Activated CD8-positive, alpha-beta memory T cell treated with anti-CD3 and anti-CD28 coated beads, Interleukin-2, amount 50 U/mL, for 24 hours (primary cell): ENCODE results near the gene NTSR1.

Experiments used
- DNase-seq: peaks from one replicate; pipeline ENCODE4 v3.0.0-alpha.2; 2020; ENCODE audit errors: extremely low read depth

Gene NTSR1

DNA sequence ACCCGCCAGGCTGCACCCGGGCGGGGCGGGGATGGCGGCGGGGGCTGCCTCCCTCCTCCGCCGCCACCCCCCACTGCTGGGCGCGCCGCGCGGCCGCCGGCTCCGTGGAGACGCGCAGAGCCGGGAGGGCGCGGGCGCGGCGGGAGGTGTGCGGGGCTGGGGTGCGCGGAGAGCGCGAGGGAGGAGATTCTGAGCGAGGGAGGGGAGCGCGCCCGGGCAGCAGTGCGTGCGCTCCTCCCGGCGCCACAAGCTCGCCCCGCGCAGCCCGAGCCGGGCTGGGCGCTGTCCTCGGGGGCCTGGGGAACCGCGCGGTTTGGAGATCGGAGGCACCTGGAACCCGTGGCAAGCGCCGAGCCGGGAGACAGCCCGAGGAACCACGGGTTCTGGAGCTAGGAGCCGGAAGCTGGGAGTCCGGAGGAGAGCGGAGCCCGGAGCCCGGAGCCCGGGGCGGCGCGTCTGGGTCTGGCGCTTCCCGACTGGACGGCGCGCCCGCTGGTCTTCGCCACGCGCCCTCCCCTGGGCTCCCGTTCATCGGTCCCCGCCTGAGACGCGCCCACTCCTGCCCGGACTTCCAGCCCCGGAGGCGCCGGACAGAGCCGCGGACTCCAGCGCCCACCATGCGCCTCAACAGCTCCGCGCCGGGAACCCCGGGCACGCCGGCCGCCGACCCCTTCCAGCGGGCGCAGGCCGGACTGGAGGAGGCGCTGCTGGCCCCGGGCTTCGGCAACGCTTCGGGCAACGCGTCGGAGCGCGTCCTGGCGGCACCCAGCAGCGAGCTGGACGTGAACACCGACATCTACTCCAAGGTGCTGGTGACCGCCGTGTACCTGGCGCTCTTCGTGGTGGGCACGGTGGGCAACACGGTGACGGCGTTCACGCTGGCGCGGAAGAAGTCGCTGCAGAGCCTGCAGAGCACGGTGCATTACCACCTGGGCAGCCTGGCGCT lies at the start of gene NTSR1:
Gene NTSR1 (plus strand): TSS at position 246 of the 946 bp plus-strand sequence. CDS start 372 bp downstream, at position 618.
- no peak for DNase-seq

DNA sequence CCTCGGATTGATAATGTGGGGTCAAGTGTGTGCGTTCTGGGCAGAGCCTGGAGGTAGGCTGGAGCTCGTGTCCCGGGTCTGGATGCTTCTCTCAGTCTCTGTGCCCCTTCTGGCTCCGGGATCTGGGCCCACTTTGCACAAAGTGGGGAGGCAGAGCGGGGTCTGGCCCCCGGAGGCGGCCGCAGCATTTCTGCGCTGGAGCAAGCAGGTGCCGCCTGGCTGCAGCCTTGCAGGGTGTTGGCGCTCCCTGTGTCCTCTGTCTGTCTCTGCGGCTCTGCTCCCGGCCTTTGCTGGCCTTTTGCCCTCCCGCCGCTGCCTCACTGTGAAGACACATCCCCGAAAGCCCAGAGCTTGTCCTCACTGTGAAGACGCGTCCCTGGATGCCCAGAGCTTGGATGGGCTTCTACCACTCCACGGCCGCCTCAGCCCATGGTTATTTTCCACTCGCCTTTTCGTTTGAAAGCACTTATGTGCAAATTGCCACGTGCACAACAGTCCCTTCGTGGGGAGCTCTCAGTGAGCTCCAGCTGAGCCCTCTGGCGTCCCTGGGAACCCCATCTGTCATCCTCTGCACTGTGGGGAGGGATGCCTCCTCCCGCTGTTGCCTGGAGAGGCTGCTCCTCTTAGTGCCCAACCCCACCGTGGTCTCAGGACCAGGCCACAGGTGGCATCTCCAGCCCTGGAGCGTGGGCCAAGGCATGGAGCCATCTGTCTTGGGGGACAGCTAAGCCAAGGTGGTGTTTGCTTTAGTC lies 49.0 kb upstream of the NTSR1 start:
- DNase-seq, result no peak

DNA sequence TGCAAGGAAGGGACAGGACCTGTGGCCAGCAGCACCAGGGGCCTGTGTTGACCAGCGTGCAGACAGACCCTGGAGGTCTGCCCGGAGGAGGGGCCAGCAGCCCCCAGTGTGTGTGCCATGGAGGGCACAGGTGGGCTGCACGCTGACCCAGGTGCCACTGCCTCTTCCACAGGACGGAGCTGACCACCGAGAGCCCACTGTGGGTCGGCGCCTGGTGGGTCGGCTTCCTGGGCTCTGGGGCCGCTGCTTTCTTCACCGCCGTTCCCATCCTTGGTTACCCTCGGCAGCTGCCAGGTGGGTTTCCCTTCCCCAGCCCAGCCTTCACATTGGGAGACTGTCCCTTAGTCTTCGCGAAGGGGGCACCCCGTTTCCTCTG lies 48.4 kb upstream of the NTSR1 start:
- DNase-seq, result no peak

DNA sequence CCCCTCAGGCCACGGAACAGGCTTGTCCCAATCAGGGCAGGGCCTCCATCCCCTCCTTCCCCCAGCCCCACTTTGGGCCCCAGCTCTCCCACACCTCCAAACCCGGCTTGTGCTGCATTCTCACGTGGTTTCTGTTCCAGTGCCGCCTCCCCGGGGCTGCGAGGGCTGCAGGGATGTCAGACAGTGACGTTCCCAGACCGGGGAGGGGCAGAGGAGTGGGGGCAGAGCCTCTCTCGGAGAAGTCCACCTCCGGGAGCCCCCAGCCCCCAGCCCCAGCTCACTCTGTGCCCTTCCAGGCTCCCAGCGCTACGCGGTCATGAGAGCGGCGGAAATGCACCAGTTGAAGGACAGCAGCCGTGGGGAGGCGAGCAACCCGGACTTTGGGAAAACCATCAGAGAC lies 47.9 kb upstream of the NTSR1 start:
- DNase-seq, result no peak

DNA sequence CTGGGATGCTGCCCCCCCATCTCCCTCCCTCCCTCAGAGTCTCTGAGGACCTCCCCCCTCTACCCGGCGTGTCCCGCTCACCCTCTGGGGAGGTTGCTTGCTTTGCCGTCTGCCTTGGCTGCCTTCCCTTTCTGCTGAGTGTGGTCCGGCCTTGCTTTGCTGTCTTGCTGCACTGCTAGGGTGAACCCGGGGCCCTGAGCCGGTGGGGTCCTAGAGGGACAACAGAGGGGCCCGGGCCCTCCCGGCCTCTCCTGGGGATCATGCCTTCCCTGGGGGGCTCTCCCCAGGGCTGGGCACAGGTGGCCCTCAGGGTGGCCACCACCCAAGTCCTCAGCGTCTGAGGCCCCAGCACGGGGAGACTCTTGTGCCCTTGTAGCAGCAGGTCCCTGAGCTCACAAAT lies 47.0 kb upstream of the NTSR1 start:
- DNase-seq, result no peak

DNA sequence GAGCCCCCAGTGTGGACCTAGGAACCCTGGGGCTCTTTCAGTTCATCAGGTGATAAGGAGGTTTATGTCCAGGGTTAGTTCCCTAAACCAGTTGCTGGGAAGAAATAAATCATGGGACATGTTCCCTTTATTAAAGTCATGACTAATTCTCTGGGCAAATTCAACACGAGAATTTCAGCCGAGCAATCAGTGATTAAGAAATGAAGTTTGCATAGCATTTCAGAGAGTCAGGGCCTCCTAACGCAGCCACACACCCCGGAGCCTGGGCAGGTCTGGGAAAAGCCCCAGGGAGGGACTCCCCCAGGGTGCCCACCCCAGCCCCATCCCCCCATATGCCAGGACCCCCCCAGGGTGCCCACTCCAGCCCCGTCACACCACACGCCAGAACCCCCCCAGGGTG lies 46.2 kb upstream of the NTSR1 start:
- DNase-seq, result no peak

DNA sequence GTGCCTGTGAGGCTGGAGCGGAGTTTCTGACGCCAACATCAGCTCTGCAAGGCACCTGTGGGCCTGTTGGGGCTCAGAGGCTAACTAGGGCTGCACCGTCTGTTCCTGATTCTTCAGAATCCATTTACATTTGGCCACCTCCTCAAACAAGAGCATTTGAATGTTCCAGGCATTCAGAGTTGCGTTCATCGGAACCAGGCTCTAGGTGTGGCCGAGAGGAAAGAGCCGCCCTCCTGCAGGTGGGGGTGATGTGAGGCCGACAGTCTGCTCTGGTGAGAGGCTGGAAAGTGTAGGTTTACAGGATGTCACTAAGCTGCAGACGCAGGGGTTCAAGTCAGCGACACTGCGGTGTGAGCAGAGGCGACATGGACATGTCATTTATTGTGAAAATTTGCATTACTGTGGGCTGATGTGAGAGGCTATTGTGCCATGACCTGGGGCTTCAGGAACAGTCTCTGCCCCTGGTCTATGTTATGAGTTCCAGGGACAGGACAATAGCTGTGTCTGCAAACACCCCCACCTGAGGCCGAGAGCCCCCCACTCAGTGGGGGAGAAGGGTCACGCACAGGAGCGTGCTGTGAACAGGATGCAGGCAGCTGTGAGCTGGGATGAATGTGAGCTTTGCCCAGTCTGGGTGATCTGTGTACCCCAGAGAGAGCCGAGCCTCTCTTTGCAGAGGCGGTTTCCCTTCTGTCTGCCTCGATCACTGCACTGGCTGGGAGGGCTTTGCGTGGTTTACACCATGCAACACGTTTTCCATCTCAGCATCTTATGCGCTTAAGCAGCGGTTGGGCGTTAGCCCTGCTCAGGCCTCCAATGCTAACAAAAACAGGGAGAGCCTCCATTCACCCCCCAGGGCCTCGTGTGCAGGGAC lies 45.3 kb upstream of the NTSR1 start:
- no peak for DNase-seq

DNA sequence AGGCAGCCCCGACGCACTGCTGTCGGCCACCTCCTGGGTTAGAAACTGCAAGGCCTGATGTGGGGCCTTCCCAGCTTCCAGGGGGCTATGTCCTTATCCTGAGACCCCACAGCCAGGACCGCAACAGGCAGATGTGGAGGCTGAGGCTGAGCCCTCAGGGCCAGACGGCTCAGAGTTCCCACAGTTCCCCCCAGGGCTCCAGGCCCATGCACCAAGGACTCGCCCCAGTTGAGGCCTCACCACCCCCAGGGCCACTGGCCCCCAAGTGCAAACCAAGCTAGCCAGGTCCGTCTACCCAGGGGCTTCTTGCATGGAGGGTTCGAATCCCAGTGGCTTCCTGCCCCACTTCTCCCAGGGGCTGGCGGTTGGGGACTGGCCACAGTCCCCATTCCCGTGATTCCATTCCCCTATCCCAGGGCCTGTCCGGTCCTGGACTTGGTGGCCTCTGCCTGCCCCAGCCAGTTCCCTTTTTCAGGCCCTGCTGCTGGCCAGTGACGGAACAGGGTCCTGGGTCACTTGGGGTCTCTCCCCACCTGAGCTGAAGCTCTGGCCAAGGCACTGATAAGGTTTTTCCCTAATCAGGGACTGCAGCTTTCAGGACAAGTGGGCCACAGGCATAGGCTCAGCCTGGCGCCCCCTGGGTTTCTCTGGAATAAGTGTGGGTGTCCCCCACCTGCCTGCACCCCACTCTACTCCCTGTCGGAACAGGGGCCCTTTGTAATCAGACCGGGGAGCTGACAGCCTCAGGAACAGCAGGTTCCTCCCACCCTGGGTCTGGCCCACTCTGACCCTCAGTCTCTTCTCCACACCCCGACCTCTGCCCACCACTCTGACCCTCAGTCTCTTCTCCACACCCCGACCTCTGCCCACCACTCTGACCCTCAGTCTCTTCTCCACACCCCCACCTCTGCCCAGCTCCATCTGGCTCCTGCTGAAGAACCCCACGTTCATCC lies 44.3 kb upstream of the NTSR1 start:
- no peak for DNase-seq

DNA sequence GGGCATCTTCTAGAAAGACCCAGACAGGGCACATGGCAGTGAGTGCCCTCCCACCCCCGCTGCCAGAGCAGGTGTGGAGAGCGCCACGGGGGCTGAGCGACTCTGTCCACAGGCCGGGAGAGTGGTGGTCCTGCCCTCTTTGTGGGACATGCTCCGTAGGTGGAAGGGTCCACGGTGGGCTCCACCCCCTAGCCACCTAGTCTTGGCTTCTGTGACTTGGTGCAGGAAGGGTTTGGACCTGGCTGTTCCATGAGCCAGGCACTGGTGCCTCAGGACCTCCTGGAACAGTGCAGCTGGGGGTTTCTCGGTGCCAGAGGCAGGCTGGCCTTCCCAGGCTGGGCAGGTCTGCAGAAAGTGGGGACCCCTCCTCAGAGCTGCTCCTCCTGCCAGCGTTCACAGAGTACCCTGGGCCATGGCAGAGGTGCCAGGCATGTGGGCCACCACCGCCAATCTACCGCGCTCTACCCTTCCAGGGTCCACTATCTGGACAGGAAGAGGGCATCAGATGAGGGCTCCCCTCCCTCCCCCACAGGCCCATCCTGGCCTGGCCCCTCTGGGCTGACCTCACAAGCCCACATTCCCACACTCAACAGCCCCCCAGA lies 43.4 kb upstream of the NTSR1 start:
- no peak for DNase-seq

DNA sequence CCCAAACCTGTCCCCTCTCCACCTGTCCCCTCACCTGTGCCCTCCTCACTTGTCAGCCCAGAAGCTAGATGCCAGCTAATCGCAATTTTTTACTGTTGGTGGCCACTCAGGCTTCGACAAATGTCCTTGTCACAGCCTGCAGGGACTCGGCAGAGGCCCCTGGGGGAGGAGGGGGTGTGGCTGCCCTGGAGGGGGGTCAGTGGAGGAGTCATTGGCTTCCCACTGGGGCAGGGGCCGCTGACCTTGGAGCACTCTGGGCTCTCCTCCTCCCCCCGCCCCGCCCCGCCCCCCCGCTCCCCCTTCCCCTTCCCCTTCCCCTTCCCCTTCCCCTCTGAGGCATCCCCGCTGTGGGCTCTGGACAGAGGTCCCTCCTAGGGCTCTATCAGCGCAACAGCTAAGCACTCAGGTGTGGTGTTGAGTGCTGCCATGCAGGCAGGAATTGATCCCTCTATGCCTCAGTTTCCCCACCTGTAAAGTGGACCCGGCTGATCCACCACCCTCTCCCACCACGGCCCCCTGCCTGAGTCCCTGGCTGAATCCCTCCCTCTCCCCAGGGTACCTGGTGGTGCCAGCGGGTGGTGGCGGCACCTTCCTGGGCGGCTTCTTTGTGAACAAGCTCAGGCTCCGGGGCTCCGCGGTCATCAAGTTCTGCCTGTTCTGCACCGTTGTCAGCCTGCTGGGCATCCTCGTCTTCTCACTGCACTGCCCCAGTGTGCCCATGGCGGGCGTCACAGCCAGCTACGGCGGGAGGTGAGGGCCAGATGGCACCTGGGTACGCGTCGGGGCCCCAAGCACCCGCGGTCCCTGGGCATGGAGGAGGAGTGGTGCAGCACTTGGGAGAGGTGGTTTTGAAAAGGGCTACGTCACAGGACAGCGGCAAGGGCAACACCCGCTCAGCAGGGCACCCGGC lies 42.6 kb upstream of the NTSR1 start:
- no peak for DNase-seq

DNA sequence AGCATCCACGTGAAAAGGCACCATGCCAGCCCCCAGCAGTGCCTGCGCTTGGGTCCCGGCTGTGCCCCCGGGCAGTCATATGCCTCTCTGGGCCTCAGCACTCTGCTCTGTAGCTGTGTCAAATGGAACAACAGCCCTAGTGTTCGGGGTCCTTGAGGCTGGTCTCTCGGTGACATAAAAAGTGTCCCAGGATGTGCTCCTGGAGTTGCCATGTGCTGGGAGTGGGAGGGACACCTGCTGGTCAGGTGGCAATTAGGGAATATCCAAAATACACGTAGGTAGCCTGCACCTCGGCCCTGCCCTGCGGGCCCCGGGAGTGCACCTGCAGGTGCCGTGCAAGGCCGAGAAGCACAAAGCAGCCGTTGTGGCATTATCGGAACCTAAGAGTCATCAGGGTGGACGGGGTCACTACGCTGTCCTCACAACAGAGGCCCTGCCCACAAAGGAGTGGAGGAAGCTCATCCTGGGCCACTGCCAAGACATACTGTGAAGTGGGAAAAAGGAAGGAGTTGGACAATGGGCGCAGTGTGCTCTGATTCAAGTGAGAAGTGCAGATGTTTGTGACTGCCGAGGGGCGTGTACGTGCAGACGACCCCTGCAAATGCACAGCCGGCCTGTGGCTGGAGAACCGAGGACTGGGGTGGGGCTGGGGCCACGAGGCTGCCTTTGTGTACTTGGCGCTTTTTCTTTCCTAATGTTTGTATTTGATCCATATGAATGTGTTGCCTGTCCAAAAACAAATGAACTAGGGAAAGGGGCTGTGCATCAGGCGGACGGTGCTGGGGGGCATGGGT lies 41.7 kb upstream of the NTSR1 start:
- no peak for DNase-seq

DNA sequence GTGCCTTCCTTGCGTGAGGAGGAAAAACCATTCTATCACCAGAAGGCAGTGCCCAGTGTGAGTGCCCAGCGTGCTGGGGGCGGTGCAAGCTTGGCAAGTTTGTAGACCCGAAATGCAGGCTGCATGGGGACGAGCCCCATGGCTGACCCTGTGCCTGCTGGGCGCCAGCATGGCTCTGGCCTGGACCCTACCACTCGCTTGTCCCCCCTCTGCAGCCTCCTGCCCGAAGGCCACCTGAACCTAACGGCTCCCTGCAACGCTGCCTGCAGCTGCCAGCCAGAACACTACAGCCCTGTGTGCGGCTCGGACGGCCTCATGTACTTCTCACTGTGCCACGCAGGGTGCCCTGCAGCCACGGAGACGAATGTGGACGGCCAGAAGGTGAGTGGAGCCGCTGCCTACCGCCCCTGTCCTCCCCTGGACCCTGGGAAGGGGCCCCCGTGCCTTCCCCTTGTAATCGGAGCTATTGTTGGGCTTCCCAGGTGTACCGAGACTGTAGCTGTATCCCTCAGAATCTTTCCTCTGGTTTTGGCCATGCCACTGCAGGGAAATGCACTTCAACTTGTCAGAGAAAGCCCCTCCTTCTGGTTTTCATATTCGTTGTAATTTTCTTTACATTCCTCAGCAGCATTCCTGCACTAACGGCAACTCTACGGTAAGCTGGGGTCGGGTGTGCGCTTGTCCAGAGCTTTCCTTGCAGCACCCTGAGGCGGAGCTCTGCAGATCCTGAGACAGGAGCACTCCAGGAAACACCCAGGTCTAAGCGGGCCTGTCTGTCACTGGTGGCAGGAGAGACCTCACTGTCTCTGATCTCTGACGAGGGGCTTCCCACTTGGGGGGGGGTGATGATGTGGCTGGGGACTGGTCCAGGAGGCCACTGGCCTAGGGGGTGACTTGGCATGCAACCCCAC lies 40.9 kb upstream of the NTSR1 start:
- DNase-seq, result no peak

DNA sequence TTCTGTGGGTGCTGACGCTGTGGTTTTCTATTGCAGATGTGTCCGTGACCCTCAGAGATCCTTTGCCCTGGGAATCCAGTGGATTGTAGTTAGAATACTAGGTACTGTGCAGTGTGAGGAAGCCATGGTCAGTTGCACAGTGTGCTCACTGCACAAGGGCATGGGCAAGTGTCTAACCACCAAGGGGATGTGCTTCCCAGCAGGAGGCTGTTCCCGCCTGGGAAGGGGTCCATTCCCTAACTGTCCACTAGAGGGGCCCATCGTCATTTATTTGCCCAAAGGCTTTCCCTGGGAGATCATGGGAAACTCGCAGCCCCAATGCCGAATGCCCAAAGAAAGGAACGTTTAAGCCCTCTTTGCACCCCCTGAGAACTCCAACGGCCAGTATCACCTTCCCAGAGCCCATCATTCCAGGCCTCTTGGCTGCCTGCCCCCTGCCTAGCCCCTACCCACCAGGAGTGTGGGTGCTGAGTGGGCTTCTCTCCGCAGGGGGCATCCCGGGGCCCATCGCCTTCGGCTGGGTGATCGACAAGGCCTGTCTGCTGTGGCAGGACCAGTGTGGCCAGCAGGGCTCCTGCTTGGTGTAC lies 40.1 kb upstream of the NTSR1 start:
- DNase-seq, result no peak

DNA sequence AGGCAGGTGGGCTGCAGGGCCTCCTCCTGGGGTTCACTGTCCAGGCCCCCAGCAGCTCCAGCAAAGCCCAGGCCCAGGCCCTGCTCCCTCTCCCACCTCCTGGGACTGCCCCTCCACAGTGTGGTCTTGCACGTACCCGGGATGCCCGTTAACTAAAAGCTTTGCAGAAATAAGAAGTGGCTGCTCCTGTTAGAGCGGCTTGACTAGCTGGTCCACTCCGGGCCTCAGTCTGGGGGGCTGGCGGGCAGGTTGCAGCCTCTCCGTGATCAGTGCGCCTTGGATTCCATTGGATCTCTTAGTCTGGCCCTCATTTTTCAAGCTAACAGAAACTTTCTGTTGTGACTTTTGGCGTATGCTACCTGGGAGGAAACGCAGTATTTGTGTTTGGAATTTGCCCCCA lies 39.4 kb upstream of the NTSR1 start:
- no peak for DNase-seq

DNA sequence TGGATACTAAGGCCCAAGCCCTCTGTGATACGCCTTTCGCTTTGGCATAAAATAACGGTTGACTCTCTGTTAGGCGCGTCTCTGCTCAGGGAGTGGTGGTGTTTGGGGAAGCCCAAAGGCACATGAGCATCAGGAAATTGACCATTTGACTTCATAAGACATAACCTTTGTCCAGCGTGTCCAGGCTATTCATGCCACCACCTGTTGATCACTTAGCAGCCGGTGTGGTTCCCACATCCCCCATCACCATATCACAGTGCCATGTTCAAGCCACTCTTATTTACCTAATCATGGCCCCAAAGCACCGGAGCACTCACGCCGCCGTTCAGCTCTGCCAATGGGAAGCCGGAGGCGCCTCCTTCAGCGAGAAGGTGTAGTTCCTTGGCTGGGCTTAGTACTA lies 38.5 kb upstream of the NTSR1 start:
- DNase-seq, result no peak

DNA sequence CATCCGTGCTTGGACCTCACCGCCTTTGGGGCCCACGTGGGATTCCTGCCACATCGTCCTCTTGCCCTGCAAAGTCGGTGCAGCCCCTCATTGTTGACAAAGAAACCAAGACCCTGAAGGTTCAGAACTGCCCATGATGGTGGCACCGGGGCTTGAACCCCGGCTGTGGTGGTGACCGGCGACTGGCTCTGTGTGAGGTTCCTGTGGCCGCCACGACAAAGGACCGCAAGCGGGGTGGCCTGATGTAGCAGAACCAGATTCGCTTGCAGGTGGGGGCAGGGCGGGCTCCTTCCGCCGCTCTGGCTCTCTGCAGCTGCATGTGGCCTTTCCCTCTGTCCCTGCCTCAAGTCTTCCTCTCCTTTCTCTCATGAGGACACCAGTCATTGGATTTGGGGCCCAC lies 37.6 kb upstream of the NTSR1 start:
- DNase-seq, result no peak

DNA sequence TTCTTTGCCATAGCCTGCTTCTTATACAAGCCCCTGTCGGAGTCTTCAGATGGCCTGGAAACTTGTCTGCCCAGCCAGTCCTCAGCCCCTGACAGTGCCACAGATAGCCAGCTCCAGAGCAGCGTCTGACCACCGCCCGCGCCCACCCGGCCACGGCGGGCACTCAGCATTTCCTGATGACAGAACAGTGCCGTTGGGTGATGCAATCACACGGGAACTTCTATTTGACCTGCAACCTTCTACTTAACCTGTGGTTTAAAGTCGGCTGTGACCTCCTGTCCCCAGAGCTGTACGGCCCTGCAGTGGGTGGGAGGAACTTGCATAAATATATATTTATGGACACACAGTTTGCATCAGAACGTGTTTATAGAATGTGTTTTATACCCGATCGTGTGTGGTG lies 36.9 kb upstream of the NTSR1 start:
- no peak for DNase-seq
